ENCODE results near the gene XXYLT1. TPM values are rescaled to one million over a fixed set of nuclear protein-coding genes. Genes with fewer than 3 reads are reported as not detected.

Gene XXYLT1
- polyA plus RNA-seq, 1 donor (not counting 4 experiments of a cell fraction or from before 2014, with no cell fraction given): 11.1 TPM

DNA sequence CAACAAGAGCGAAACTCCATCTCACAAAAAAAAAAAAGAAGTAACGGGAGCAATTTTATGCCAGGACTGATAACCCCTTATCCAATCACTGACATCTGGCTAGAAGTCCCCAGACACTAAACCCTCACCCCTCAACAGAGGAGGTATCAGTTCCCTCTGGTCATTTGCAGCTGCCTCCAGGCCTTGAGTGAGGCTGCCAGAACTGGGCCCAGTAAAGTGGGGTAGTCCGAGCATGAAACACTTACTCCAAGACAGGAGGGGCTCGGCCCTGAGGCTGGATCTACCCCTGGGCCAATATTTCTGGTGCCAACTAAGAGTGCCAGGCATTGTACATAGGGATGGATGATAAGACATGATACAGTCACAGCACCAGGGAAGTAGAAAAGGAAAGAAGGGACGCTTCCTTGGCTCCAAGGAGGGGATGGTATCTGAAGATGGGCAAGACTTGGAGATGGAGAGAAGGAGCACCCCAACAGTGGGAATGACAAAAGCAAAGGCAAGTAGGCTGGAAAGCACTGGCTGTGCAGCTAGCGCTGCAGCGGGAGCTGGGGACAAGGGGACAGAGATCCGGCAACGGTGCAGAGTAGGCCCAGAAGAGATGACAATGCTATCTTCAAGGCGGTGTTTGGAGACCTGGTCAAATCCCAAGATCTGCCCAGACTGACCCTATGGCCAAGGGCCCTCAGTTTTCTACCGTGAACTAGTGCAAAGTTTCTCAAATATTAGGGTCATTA is 2.2 kb downstream of the XXYLT1 start:
- H3K27ac ChIP-seq (ENCODE audit: control insufficient read depth, insufficient read depth, low read length): no peak overlapping the region

DNA sequence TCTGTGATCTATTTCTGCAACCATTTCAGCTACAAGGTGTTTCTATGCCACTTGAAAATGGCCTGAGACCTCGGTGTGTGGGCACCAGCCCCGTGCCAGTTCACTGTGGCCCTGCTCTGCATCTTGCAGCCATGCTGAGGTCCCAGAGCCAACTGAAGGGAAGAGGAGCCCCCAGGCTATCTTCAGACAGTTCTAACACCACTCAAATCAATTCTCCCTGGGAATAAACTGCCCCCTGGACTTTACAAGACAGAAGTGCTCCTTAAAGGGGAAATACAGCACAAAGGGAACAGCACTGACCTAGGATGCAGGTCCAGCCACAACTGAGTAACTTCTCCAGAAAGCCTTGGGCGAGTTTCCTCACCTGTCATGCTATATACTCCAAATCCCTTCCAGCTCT is 3.9 kb downstream of the XXYLT1 start:
- no peak overlapping the region for H3K9ac ChIP-seq (ENCODE audit: control insufficient read depth, extremely low read depth, insufficient read depth, low read length)
- peaks cover 7% of the 10 kb centered on the region for H4K20me1 ChIP-seq (ENCODE audit: control insufficient read depth, extremely low read depth, insufficient read depth, low read length)
- no peak for TF ChIP-seq EZH2 (IDR thresholded peaks at IDR 0.05; ENCODE audit: low read length)
- no peak for TF ChIP-seq CTCF (optimal IDR thresholded peaks at IDR 0.05 in 1 of 3, IDR thresholded peaks at IDR 0.05 in 1 of 3, conservative IDR thresholded peaks at IDR 0.05 in 1 of 3; ENCODE audit: extremely low read depth in 1 of 3, insufficient read depth in 2 of 3, low read length in 3 of 3)
- no peaks in the 10 kb centered on the region for H3K27me3 ChIP-seq (ENCODE audit: control insufficient read depth, extremely low read depth, insufficient read depth, low read length)
- peaks cover 3% of the 10 kb centered on the region for H3K9me1 ChIP-seq (ENCODE audit: control insufficient read depth, extremely low read depth, insufficient read depth, low read length)
- FAIRE-seq (no peak), DNase-seq (ENCODE audit: low read depth, low spot score) (no peak)
- no peak overlapping the region for H3K27ac ChIP-seq (ENCODE audit: control insufficient read depth, insufficient read depth, low read length)
- no peaks in the 10 kb centered on the region for H3K9me3 ChIP-seq (ENCODE audit: control insufficient read depth, low read depth, low read length)
- peaks cover 31% of the 10 kb centered on the region for H3K4me1 ChIP-seq (ENCODE audit: control insufficient read depth, extremely low read depth, insufficient read depth, low read length)
- peaks cover 0 to 2% of the 10 kb centered on the region in 2 experiments for H3K36me3 ChIP-seq (ENCODE audit: control insufficient read depth in 2 of 2, extremely low read depth in 1 of 2, insufficient read depth in 2 of 2, low read length in 2 of 2)
- H3K79me2 ChIP-seq (ENCODE audit: control insufficient read depth, insufficient read depth, low read length): peaks cover 21% of the 10 kb centered on the region
- H3K4me3 ChIP-seq (ENCODE audit: control insufficient read depth in 2 of 3, extremely low read depth in 1 of 3, insufficient read depth in 2 of 3, low read depth in 1 of 3, low read length in 3 of 3): no peak overlapping the region
- no peak overlapping the region for H3K4me2 ChIP-seq (ENCODE audit: control insufficient read depth, extremely low read depth, insufficient read depth, low read depth, low read length)
- H2AFZ ChIP-seq (ENCODE audit: control insufficient read depth, low read length): no peak overlapping the region
- dilution Hi-C loops (cut with MboI; ENCODE audit: extremely low pct_ligation_motif_present, low sequenced_read_pairs): no loop called here

More for the DNA sequence above, 2.2 kb downstream of the XXYLT1 start:
- H3K9me1 ChIP-seq (ENCODE audit: control insufficient read depth, extremely low read depth, insufficient read depth, low read length): peaks cover 3% of the 10 kb centered on the region
- H3K9ac ChIP-seq (ENCODE audit: control insufficient read depth, extremely low read depth, insufficient read depth, low read length): no peak overlapping the region
- FAIRE-seq (no peak), DNase-seq (ENCODE audit: low read depth, low spot score) (no peak)
- H3K4me3 ChIP-seq (ENCODE audit: control insufficient read depth in 2 of 3, extremely low read depth in 1 of 3, insufficient read depth in 2 of 3, low read depth in 1 of 3, low read length in 3 of 3): no peak overlapping the region
- H3K36me3 ChIP-seq (ENCODE audit: control insufficient read depth in 2 of 2, extremely low read depth in 1 of 2, insufficient read depth in 2 of 2, low read length in 2 of 2): peaks cover 0 to 2% of the 10 kb centered on the region in 2 experiments
- H3K9me3 ChIP-seq (ENCODE audit: control insufficient read depth, low read depth, low read length): no peaks in the 10 kb centered on the region
- H4K20me1 ChIP-seq (ENCODE audit: control insufficient read depth, extremely low read depth, insufficient read depth, low read length): peaks cover 7% of the 10 kb centered on the region
- dilution Hi-C loops (cut with MboI; ENCODE audit: extremely low pct_ligation_motif_present, low sequenced_read_pairs): no loop called here
- H2AFZ ChIP-seq (ENCODE audit: control insufficient read depth, low read length): no peak overlapping the region
- no peaks in the 10 kb centered on the region for H3K27me3 ChIP-seq (ENCODE audit: control insufficient read depth, extremely low read depth, insufficient read depth, low read length)
- H3K79me2 ChIP-seq (ENCODE audit: control insufficient read depth, insufficient read depth, low read length): peaks cover 19% of the 10 kb centered on the region
- H3K4me1 ChIP-seq (ENCODE audit: control insufficient read depth, extremely low read depth, insufficient read depth, low read length): peaks cover 28% of the 10 kb centered on the region
- peak overlapping the region; percentile 90 for H3K4me2 ChIP-seq (ENCODE audit: control insufficient read depth, extremely low read depth, insufficient read depth, low read depth, low read length)
- TF ChIP-seq CTCF (optimal IDR thresholded peaks at IDR 0.05 in 1 of 3, IDR thresholded peaks at IDR 0.05 in 1 of 3, conservative IDR thresholded peaks at IDR 0.05 in 1 of 3; ENCODE audit: extremely low read depth in 1 of 3, insufficient read depth in 2 of 3, low read length in 3 of 3) (no peak), EZH2 (IDR thresholded peaks at IDR 0.05; ENCODE audit: low read length) (no peak)
